Measurements from ENCODE around the gene CDK3. TPM values are rescaled to one million over a fixed set of nuclear protein-coding genes. Genes with fewer than 3 reads are reported as not detected.
"Not testable (repeated sequence)": the region's sequence is repeated elsewhere in the genome, so short reads cannot be mapped to it uniquely, and the experiment has no call there.

The CDK3 gene
- total and polyA plus RNA-seq, 4 donors, result 3.5 to 24.0 (median 5.5) TPM

- H3K27ac ChIP-seq (ENCODE audit: low read depth in 1 of 2, low read length in 2 of 2); H3K9me3 ChIP-seq (ENCODE audit: control insufficient read depth, low read length); H3K27me3 ChIP-seq (ENCODE audit: control insufficient read depth in 1 of 2, insufficient read depth in 2 of 2, low read length in 1 of 2); H3K36me3 ChIP-seq (ENCODE audit: control insufficient read depth in 1 of 2, insufficient read depth in 2 of 2, low read length in 1 of 2); ATAC-seq (ENCODE audit: low FRiP score); intact Hi-C loops (cut with DNase I); H3K4me1 ChIP-seq (ENCODE audit: control insufficient read depth in 1 of 2, insufficient read depth in 2 of 2, low read length in 2 of 2); H3K4me3 ChIP-seq (ENCODE audit: low read length in 2 of 2); DNase-seq: not testable (repeated sequence)
- WGBS, 2 donors, result 95% methylated on average over 6 of the region's 6 CpGs
Measured at GRCh38 chr17:75975187-75975586, 25.5 kb upstream of the CDK3 start.

- peaks cover 0 to 2% of the 10 kb centered on the region in 2 donors for H3K4me1 ChIP-seq (ENCODE audit: control insufficient read depth in 1 of 2, insufficient read depth in 2 of 2, low read length in 2 of 2)
- 78 to 82% methylated on average over 5 of the region's 5 CpGs for WGBS, 2 donors
Measured at GRCh38 chr17:75975757-75976174, 24.9 kb upstream of the CDK3 start.

GRCh38 chr17:75976175-75976848, 24.3 kb upstream of the CDK3 start:
- ATAC-seq (ENCODE audit: low FRiP score), result no peak
- Histone ChIP-seq H3K9me3 (ENCODE audit: control insufficient read depth, low read length) (no peaks in the 10 kb centered on the region), H3K4me1 (ENCODE audit: control insufficient read depth in 1 of 2, insufficient read depth in 2 of 2, low read length in 2 of 2) (peaks cover 0 to 2% of the 10 kb centered on the region in 2 donors), H3K36me3 (ENCODE audit: control insufficient read depth in 1 of 2, insufficient read depth in 2 of 2, low read length in 1 of 2) (no peaks in the 10 kb centered on the region), H3K4me3 (ENCODE audit: low read length in 2 of 2) (no peak overlapping the region), H3K27me3 (ENCODE audit: control insufficient read depth in 1 of 2, insufficient read depth in 2 of 2, low read length in 1 of 2) (no peaks in the 10 kb centered on the region), H3K27ac (ENCODE audit: low read depth in 1 of 2, low read length in 2 of 2) (no peak overlapping the region)
- DNase-seq, result no peak
- intact Hi-C loops (cut with DNase I), result no loop called here
- 30 to 41% methylated on average over 9 of the region's 9 CpGs for WGBS, 2 donors

More at GRCh38 chr17:75975757-75976174, 24.9 kb upstream of the CDK3 start:
- Histone ChIP-seq H3K27ac (ENCODE audit: low read depth in 1 of 2, low read length in 2 of 2) (no peak overlapping the region), H3K9me3 (ENCODE audit: control insufficient read depth, low read length) (no peaks in the 10 kb centered on the region), H3K36me3 (ENCODE audit: control insufficient read depth in 1 of 2, insufficient read depth in 2 of 2, low read length in 1 of 2) (no peaks in the 10 kb centered on the region), H3K4me3 (ENCODE audit: low read length in 2 of 2) (no peak overlapping the region), H3K27me3 (ENCODE audit: control insufficient read depth in 1 of 2, insufficient read depth in 2 of 2, low read length in 1 of 2) (no peaks in the 10 kb centered on the region)
- DNase-seq (no peak), ATAC-seq (ENCODE audit: low FRiP score) (no peak)
- intact Hi-C loops (cut with DNase I), result no loop called here

- peak; percentile 99 for ATAC-seq (ENCODE audit: low FRiP score)
- peaks cover 0 to 2% of the 10 kb centered on the region in 2 donors for H3K4me1 ChIP-seq (ENCODE audit: control insufficient read depth in 1 of 2, insufficient read depth in 2 of 2, low read length in 2 of 2)
Measured at GRCh38 chr17:75978938-75979704, 21.5 kb upstream of the CDK3 start, which contains the start of the genes ACOX1 and TEN1. Gene ACOX1, minus strand, starts transcription at chr17:75979166. Its CDS starts 93 bp downstream, at chr17:75979073. Gene TEN1, plus strand, starts transcription at chr17:75979240. Its CDS starts 6,953 bp downstream, at chr17:75986193.

GRCh38 chr17:75979705-75980187, 20.9 kb upstream of the CDK3 start:
- intact Hi-C loops (cut with DNase I), result no loop called here
- Histone ChIP-seq H3K27ac (ENCODE audit: low read depth in 1 of 2, low read length in 2 of 2) (peak overlapping the region; percentile 47 to 87), H3K4me1 (ENCODE audit: control insufficient read depth in 1 of 2, insufficient read depth in 2 of 2, low read length in 2 of 2) (peaks cover 0 to 2% of the 10 kb centered on the region in 2 donors), H3K9me3 (ENCODE audit: control insufficient read depth, low read length) (no peaks in the 10 kb centered on the region), H3K4me3 (ENCODE audit: low read length in 2 of 2) (peak overlapping the region; percentile 23 to 57), H3K36me3 (ENCODE audit: control insufficient read depth in 1 of 2, insufficient read depth in 2 of 2, low read length in 1 of 2) (no peaks in the 10 kb centered on the region), H3K27me3 (ENCODE audit: control insufficient read depth in 1 of 2, insufficient read depth in 2 of 2, low read length in 1 of 2) (no peaks in the 10 kb centered on the region)
- ATAC-seq (ENCODE audit: low FRiP score), result peak; percentile 66
- WGBS, 2 donors, result 2 to 3% methylated on average over 19 of the region's 19 CpGs
- DNase-seq, result no peak

More at GRCh38 chr17:75978938-75979704, 21.5 kb upstream of the CDK3 start, which contains the start of the genes ACOX1 and TEN1:
- no peaks in the 10 kb centered on the region for H3K27me3 ChIP-seq (ENCODE audit: control insufficient read depth in 1 of 2, insufficient read depth in 2 of 2, low read length in 1 of 2)
- H3K36me3 ChIP-seq (ENCODE audit: control insufficient read depth in 1 of 2, insufficient read depth in 2 of 2, low read length in 1 of 2), result no peaks in the 10 kb centered on the region
- no peaks in the 10 kb centered on the region for H3K9me3 ChIP-seq (ENCODE audit: control insufficient read depth, low read length)
- H3K4me3 ChIP-seq (ENCODE audit: low read length in 2 of 2), result peak within 1 kb of the TSS; percentile 67 to 72
- DNase-seq, result peak; percentile 99
- H3K27ac ChIP-seq (ENCODE audit: low read depth in 1 of 2, low read length in 2 of 2), result peak within 1 kb of the TSS; percentile 71 to 87
- intact Hi-C loops (cut with DNase I), result no loop called here
- 0% methylated on average over 69 to 72 of the region's 72 CpGs for WGBS, 2 donors

- WGBS, 2 donors, result 85 to 88% methylated on average over 18 of the region's 18 CpGs
- DNase-seq (peak in 1 of 2 donors; percentile 27), ATAC-seq (ENCODE audit: low FRiP score) (no peak)
- H3K4me3 ChIP-seq (ENCODE audit: low read length in 2 of 2), result peak overlapping the region in 1 of 2 donors; percentile 57
- H3K36me3 ChIP-seq (ENCODE audit: control insufficient read depth in 1 of 2, insufficient read depth in 2 of 2, low read length in 1 of 2), result no peaks in the 10 kb centered on the region
- intact Hi-C loops (cut with DNase I), result no loop called here
- no peaks in the 10 kb centered on the region for H3K9me3 ChIP-seq (ENCODE audit: control insufficient read depth, low read length)
- H3K27ac ChIP-seq (ENCODE audit: low read depth in 1 of 2, low read length in 2 of 2), result peak overlapping the region; percentile 47 to 87
- no peaks in the 10 kb centered on the region for H3K27me3 ChIP-seq (ENCODE audit: control insufficient read depth in 1 of 2, insufficient read depth in 2 of 2, low read length in 1 of 2)
- peaks cover 0 to 2% of the 10 kb centered on the region in 2 donors for H3K4me1 ChIP-seq (ENCODE audit: control insufficient read depth in 1 of 2, insufficient read depth in 2 of 2, low read length in 2 of 2)
Measured at GRCh38 chr17:75980188-75981018, 20.3 kb upstream of the CDK3 start.

- H3K27me3 ChIP-seq (ENCODE audit: control insufficient read depth in 1 of 2, insufficient read depth in 2 of 2, low read length in 1 of 2), result no peaks in the 10 kb centered on the region
- intact Hi-C loops (cut with DNase I), result no loop called here
- H3K27ac ChIP-seq (ENCODE audit: low read depth in 1 of 2, low read length in 2 of 2), result no peak overlapping the region
- ATAC-seq (ENCODE audit: low FRiP score), result no peak
- 93 to 96% methylated on average over 7 of the region's 7 CpGs for whole genome bisulfite sequencing, 2 donors
- no peaks in the 10 kb centered on the region for H3K9me3 ChIP-seq (ENCODE audit: control insufficient read depth, low read length)
- no peaks in the 10 kb centered on the region for H3K36me3 ChIP-seq (ENCODE audit: control insufficient read depth in 1 of 2, insufficient read depth in 2 of 2, low read length in 1 of 2)
- H3K4me1 ChIP-seq (ENCODE audit: control insufficient read depth in 1 of 2, insufficient read depth in 2 of 2, low read length in 2 of 2), result no peaks in the 10 kb centered on the region
- H3K4me3 ChIP-seq (ENCODE audit: low read length in 2 of 2), result no peak overlapping the region
- peak in 1 of 2 donors; percentile 10 for DNase-seq
Measured at GRCh38 chr17:75981019-75981615, 19.5 kb upstream of the CDK3 start.

All from aorta (tissue), 5 donors.